ENCODE measurements around the gene ANKRD33B.
A peak's percentile ranks its signal among the peaks of the same experiment; 100 is the strongest.

ANKRD33B gene

DNA sequence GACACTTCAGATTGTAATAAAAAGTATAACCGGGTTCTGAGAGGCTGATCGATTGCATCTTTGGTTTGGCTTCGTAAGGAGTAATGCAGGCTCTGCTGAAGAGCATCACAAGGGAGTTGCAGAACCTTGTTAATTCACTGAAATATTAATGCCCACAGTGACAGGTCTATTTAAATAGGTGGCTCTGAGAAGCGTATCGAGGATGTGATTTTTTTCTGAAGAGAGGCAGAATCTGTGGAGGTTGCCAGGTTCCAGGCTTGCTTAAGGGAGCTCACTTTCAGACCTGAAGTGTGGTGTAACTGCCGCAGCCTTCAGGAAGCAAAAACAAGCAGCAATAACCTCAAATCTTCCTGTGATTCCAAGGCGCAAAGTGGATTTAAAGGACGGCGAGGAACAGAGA is 80.3 kb downstream of the ANKRD33B start:
- DNase-seq = no peak

- peak; percentile 41 for DNase-seq
Measured at GRCh38 chr5:10645146-10645545, 81.3 kb downstream of the ANKRD33B start.

GRCh38 chr5:10645671-10646070 is 81.8 kb downstream of the ANKRD33B start:
- no peak for DNase-seq

DNA sequence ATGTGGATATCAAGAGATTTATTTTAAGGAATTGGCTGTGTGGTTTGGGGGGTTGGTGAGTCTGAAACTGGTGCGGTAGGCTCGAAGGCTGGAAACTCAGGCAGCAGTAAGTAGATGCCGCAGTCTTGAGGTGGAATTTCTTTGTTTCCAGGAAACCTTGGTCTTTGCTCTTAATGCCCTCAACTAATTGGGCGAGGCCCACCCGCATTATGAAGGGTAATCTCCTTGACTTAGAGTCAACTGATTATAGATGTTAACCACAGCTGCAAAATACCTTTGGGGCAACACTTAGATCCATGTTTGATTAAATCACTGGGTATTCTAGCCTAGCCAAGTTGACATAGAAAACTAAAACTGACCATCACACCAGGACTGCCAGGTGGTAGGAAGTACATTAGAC is 83.8 kb downstream of the ANKRD33B start:
- no peak for DNase-seq

- no peak for DNase-seq
Measured at GRCh38 chr5:10648806-10649665, 85.2 kb downstream of the ANKRD33B start.

DNA sequence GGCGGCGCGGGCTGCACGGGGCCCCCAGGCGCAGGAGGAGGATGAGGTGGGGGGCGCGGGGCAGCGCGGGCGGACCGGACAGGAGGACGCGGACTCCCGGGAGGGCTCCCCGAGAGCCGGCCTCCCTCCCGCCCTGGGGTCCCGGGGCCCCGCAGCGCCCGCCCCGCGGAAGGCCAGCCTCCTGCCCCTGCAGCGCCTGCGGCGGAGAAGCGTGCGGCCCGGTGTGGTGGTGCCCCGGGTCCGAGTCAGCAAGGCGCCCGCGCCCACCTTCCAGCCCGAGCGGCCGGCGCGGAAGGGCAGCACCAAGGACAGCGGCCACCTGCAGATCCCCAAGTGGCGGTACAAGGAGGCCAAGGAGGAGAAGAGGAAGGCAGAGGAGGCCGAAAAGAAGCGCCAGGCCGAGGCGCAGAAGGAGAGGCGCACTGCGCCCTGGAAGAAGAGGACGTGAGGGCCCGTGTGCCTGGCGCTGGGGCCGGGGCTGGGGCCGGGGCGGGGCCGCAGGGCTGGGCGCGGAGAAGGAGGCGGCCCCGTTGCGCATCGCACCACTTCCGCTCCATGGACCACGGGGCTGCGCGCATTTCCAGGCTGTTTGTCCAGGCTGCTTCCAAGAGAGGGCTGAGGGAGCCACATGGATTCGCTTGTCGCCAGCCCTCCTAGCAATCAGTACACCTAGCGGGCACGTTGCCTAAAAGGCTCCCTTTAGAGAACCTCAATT is 86.0 kb downstream of the ANKRD33B start:
- DNase-seq = no peak

- DNase-seq = no peak
Measured at GRCh38 chr5:10652151-10652550, 88.3 kb downstream of the ANKRD33B start.

DNA sequence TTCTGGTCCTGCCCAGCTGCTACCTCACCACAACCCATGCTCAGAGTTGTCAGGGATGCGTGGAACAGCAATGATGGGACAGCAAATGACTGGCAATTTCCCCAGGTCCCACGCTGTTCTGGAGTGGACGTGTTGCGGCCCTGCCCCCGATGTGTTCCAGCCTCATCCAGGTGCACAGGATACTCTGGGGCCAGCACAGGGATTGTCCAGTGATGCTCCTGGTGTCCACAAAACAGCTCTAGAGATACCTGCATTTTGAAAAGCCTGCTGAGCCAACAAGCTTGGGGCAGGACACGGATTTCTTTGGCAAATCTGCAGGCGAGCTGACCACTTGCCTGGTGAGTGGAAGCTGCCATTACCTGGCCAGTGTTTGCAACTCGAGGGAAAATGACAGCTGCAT is 88.7 kb downstream of the ANKRD33B start:
- no peak for DNase-seq

GRCh38 chr5:10653043-10653442 is 89.2 kb downstream of the ANKRD33B start:
- DNase-seq = no peak

- DNase-seq = no peak
Measured at GRCh38 chr5:10653751-10654400, 90.0 kb downstream of the ANKRD33B start.

DNA sequence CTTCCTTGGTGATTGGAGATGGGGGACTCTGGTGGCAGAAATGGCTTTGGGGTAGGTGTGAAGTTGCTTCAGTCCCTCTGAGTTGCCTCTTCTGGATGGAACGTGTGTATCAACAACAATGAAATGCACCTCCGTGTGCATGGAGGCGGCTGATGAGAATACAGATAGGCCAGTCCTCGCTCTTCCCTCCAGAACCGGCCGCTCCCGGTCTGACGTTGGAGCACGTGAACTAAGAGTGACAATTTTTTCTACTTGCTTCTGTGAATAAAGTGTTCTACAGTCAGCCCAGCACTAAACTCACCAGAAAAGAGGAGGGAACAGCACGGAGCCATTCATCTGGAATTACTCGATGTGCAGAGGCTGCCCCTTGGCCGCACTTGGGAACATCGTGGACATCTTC is 90.7 kb downstream of the ANKRD33B start:
- DNase-seq = no peak

DNA sequence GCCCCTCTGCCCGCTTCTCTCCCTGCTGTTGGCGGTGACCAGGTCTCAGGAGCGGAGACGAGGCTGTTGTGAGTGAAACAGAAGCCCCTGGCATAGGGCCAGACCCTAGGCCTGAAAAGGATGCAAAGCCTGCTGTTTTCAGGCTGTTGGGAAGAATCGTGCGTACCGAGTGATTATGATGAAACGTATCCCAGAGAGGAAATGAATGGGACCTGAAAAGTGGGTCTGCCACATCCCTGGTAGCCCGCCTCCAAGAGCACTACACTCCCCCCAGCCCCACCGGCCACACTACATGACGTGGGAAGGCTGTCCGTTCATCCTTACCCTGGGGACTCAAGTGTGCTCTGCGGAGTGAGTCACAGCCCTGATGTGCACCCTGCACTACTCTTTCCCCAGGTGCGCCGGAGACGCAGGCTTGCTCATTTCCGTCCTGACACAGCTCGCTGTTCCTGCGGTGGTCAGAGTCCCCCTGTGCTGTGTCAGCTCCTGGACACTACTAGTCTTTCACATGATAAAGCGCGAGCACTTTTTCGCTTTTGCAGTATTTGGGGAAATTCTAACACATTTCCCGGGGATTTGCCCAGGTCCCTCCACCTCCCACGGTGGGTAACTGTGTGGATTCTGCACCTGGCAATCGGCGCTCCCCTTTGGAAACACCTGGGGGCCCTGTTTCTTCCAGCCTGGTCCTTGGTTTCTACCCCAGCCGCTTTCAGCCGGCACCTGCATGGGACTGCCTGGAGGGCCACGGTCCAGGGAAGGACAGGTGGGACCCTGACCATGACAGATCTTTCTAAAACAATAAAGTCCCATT is 91.5 kb downstream of the ANKRD33B start:
- no peak for DNase-seq

DNA sequence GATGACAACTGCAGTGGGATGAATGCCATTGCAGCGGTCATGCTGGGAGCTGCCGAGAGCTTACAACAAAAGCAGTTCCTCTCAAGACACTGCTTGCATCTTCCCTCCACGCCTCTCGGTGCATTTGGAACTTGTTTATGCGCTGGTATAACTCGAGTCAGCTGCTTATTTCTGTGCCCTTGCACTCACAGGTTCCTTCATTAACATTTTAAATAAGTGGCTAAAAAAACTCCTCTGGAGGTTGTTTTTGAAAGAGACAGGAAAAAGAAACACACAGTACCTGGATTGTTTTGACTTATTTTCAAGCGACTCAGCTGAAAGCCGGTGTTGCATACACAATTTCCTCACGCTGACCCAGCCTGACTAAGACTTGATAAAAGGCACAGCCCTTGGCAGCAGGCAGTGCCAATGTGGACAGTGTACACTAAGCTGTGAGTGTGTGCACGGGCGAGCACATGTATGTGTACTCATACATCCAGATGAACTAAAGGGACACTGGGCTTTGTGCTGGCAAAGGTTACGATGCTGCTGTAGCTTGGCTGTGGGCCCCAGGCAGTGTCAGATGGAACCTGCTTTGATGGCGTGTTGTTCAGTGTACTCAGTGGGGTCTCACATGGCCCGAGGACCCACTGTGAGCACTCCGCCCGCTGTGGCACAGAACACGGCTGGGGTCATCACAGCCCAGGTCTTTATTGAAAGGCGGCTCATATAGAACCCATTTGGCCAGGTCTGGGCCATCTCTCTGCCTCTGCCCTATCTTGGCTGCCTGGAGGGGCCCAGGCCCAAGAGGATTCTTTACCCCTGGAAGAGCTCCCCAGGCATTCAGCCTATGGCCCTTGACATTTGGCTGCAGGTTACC is 92.3 kb downstream of the ANKRD33B start:
- no peak for DNase-seq

- no peak for DNase-seq
Measured at GRCh38 chr5:10658265-10658664, 94.4 kb downstream of the ANKRD33B start.

DNA sequence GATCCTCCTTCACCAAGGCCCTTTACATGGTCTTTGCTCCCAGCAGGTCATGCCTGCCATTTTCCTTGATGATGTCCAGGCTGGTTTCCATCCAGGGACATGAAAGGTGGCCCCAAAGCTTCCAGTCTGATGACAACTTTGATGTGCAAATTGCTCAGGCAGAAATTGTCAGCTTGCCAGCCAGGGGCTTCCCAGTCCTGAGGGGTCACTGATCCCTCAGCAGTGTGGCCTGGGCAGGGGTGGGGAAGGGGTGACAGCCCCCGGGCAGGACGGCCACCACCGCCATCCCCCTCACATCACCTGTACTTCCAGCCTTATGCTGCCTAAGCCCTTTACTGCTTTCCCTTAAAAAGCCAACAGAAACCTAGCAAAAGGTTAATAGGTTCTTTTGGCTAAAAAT is 96.3 kb downstream of the ANKRD33B start:
- no peak for DNase-seq

GRCh38 chr5:10660720-10661387 is 97.0 kb downstream of the ANKRD33B start:
- no peak for DNase-seq

GRCh38 chr5:10661401-10661800 is 97.5 kb downstream of the ANKRD33B start:
- no peak for DNase-seq

DNA sequence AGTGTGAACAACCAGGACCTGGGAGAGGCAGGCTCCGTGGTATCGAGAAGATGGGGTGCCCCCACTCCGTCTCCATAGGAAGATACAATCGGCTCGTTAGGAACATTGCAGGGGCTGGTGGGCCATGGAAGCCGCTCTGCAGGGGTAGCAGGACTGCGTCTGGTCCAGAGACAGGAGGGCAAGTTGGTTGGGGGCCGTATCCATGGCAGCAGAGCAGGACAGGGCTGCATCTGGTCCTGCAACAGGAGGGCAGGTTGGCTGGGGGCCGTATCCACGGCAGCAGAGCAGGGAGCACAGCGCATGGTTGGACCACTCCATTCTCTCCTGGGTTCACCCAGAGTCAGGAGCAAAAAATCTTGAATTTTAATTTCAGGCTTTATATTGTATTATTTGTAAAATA is 98.2 kb downstream of the ANKRD33B start:
- no peak for DNase-seq

DNA sequence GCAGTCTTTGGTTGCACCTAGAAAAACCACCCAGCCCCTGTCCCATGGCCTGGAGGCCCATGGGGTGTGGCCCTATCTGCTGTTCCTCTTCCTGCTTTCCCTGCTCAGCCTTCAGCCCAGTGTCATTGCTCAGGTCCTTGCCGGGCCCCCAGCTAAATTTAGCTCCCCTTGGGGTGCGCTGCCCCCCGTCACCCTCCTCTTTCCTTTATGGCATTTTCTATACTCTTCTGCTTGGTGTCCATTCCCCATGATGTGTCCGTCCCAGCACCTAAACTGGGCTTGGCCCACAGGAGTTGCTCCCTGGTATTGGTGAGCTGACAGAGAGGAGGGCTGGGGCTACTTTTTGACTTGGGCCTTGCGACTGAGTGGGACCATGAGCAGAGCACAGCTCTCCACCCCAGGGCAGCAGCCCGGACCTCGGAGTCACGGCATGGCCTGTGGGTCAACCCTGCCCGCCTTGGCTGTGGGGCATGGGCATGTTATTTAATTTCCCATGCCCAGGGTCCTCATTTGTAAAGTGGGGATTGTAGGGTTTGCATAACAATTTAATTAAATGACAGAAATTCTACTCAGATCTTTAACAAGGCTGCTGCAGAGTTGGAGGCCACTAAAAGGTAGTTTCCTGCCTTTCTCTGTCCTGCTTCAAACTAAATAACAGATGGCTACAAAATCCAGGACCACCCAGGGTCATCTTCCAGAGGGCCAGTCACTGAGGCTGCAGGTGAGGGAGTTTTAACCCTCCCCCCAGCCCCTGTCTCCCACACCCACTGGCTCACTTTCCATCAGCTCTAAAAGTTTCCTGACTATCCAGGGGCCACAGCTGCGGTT is 99.0 kb downstream of the ANKRD33B start:
- no peak for DNase-seq

- no peak for DNase-seq
Measured at GRCh38 chr5:10663489-10664179, 99.8 kb downstream of the ANKRD33B start.

Data from stimulated activated CD4-positive, alpha-beta T cell treated with anti-CD3 and anti-CD28 coated beads, Interleukin-15, amount 100 ng/mL, for 24 hours (primary cell).